Esophagus muscularis mucosa (tissue), 4 donors: ENCODE results near the gene LRRC10B. TPM values are rescaled to one million over a fixed set of nuclear protein-coding genes. Genes with fewer than 3 reads are reported as not detected.

Experiments used
- DNase-seq: peaks from one replicate; pipeline ENCODE4 v3.0.0-alpha.2; 2017; ENCODE audit errors: extremely low spot score
- H3K27ac ChIP-seq, 4 donors: fragments of 200-600 bp; sonication (generic); replicated peaks in 1 of 4; 1 replicate in 3 of 4; 2 replicates in 1 of 4; pipeline ENCODE4 v1.5.1; 2016 to 2019; ENCODE audit warnings: mild to moderate bottlenecking in 1 of 4
- H3K27me3 ChIP-seq, 4 donors: fragments of 200-600 bp; sonication (generic); one replicate each; pipeline versions ENCODE4 v1.5.1 to v1.6.0; 2016 to 2019
- H3K36me3 ChIP-seq, 4 donors: fragments of 200-600 bp; sonication (generic); one replicate each; pipeline ENCODE4 v1.5.1; 2016 to 2019
- H3K4me1 ChIP-seq, 4 donors: fragments of 200-600 bp; sonication (generic); one replicate each; pipeline ENCODE4 v1.5.1; 2016 to 2019
- H3K4me3 ChIP-seq, 4 donors: fragments of 200-600 bp; sonication (generic); 1 replicate in 2 of 4; 2 replicates in 2 of 4; pipeline ENCODE4 v1.5.1; 2016 to 2019; ENCODE audit warnings: mild to moderate bottlenecking in 4 of 4, moderate library complexity in 1 of 4
- H3K9me3 ChIP-seq, 4 donors: fragments of 200-600 bp; sonication (generic); 1 replicate in 3 of 4; 2 replicates in 1 of 4; pipeline ENCODE4 v1.5.1; 2016 to 2019
- EP300 ChIP-seq: sonication (generic); formaldehyde crosslinking; IDR thresholded peaks from one replicate; pipeline ENCODE4 v1.6.1; 2017; ENCODE audit warnings: antibody characterized with exemption
- POLR2A ChIP-seq: fragments of 450-650 bp; IDR thresholded peaks from one replicate; pipeline ENCODE4 v1.6.1; 2017; ENCODE audit warnings: antibody characterized with exemption, moderate library complexity, mild to moderate bottlenecking, low read depth
- POLR2AphosphoS5 ChIP-seq, 2 donors: sonication (generic); formaldehyde crosslinking; IDR thresholded peaks; one replicate each; pipeline ENCODE4 v1.6.1; 2017; ENCODE audit warnings: antibody characterized with exemption in 2 of 2
- WGBS: methylation state at CpG from one replicate; pipeline ENCODE4 v1.1.5; 2018; 5-methylcytosine and 5-hydroxymethylcytosine counted together
- intact Hi-C: fragments of 100-400 bp; cut with DNase I; formaldehyde crosslinking; loops from one replicate; pipeline ENCODE4 v1.15.1; 2023
- total RNA-seq, 4 donors: library from RNA; depleted of rRNA; stranded (reverse); fragments of >200 nt; gene quantifications; one replicate each; pipeline versions ENCODE4 v1.1.0 to v1.2.1, GENCODE V29; 2016
- TF ChIP-seq, protein P1 (sequence below), 3 experiments: fragments of 200-600 bp in 2 of 3; fragments of 450-650 bp in 1 of 3; sonication (generic) in 2 of 3; IDR thresholded peaks; one replicate each; pipeline ENCODE4 v1.5.1; 2017 to 2019; ENCODE audit warnings: antibody characterized with exemption in 3 of 3, mild to moderate bottlenecking in 2 of 3, moderate library complexity in 1 of 3

The LRRC10B gene
- total RNA-seq, 4 donors from 2014 or later: 1.3 to 2.2 (median 2.0) TPM; not detected in 1

DNA sequence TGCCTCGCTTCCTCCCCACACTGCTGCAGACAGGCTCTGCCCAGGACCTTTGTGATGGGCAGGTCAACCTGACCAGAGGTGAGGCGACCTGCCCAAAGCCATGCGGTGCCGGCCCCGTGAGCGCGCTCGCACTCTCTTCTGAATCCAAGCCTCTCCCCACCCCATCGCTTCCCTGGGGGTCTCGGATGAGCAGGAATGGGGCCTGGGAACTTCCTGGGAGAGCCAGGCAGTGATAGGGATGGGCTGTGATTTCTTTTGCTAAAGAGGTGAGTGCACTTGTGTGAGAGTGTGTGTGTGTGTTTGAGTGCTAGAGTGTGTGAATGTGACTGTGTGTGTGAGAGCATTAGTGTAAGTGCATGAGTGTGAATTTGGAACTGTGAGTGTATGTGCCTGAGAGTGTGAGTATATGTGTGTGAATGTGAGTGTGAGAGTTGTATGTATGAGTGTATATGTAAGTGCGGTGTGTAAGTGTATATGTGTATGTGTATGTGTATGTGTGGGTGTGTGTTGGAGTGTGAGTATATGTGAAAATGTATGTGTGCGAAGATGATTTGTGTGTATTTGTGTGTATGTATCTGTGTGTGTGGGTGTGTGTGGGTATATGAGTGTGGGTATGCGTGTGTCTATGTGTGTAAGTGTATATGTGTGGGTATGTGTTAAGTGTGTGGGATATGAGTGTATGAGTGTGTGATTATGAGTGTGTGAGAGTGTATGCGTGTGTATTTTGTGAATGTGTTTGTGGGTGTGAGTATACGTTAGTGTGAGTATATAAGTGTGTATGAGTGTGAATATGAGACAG, 11.7 kb upstream of the LRRC10B start:
- Histone ChIP-seq H3K9me3 (no peaks in the 10 kb centered on the region), H3K27ac (no peak overlapping the region), H3K27me3 (no peaks in the 10 kb centered on the region), H3K4me1 (peaks cover 0 to 2% (median 0%) of the 10 kb centered on the region in 4 donors), H3K36me3 (no peaks in the 10 kb centered on the region), H3K4me3 (no peak overlapping the region)
- WGBS: 93% methylated on average over 15 of the region's 15 CpGs
- intact Hi-C loops: no loop called here
- no peak for DNase-seq
- TF ChIP-seq, protein P1, sequence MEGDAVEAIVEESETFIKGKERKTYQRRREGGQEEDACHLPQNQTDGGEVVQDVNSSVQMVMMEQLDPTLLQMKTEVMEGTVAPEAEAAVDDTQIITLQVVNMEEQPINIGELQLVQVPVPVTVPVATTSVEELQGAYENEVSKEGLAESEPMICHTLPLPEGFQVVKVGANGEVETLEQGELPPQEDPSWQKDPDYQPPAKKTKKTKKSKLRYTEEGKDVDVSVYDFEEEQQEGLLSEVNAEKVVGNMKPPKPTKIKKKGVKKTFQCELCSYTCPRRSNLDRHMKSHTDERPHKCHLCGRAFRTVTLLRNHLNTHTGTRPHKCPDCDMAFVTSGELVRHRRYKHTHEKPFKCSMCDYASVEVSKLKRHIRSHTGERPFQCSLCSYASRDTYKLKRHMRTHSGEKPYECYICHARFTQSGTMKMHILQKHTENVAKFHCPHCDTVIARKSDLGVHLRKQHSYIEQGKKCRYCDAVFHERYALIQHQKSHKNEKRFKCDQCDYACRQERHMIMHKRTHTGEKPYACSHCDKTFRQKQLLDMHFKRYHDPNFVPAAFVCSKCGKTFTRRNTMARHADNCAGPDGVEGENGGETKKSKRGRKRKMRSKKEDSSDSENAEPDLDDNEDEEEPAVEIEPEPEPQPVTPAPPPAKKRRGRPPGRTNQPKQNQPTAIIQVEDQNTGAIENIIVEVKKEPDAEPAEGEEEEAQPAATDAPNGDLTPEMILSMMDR (IDR thresholded peaks at IDR 0.05): no peak
- TF ChIP-seq POLR2A (no peak), EP300 (no peak), POLR2AphosphoS5 (IDR thresholded peaks at IDR 0.05) (no peak)

DNA sequence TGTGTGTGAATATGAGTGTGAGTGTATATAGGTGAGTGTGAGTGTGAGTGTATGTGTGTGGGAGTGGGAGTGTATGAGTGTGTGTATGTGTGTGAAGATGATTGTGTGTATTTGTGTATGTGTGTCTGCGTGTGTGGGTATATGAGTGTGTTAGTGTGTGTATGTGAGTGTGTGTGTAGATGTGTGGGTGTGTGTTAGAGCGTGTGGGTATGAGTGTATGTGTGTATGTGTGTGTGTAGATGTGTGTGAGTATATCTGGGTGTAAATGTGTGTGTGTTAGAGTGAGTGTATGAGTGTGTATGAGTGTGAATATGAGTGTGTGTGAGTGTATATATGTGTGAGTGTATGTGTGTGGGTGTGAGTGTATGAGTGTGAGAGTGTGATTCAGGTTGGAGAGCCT, 11.1 kb upstream of the LRRC10B start:
- Histone ChIP-seq H3K27me3 (no peaks in the 10 kb centered on the region), H3K9me3 (no peaks in the 10 kb centered on the region), H3K27ac (no peak overlapping the region), H3K4me3 (no peak overlapping the region), H3K36me3 (no peaks in the 10 kb centered on the region), H3K4me1 (peaks cover 0 to 2% (median 0%) of the 10 kb centered on the region in 4 donors)
- intact Hi-C loops: no loop called here
- TF ChIP-seq EP300 (no peak), POLR2AphosphoS5 (IDR thresholded peaks at IDR 0.05) (no peak), POLR2A (no peak)
- TF ChIP-seq, protein P1 (IDR thresholded peaks at IDR 0.05): no peak
- 93% methylated on average over 2 of the region's 2 CpGs for WGBS
- DNase-seq: no peak

DNA sequence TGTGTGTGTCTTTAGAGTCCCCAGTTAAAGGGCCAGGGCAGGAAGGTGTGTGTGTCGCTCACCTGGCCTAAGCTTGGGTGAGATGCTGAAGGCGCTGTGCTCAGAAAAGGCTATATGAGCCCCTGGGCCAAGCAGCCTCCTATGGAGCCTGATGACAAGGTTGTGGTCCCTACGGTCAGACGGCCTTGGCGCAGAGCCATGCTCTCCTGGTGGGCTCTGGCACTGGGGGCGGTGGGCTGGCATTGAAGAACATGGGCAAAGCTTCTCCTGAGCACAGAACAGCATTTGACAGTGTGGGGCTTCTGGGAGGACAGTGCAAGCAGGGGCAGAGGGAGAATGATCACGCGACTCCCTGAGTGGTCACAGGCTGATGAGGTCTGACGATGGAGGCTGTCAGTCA, 10.7 kb upstream of the LRRC10B start:
- TF ChIP-seq EP300 (no peak), POLR2A (no peak), POLR2AphosphoS5 (IDR thresholded peaks at IDR 0.05) (no peak)
- TF ChIP-seq, protein P1 (IDR thresholded peaks at IDR 0.05): no peak
- Histone ChIP-seq H3K27me3 (no peaks in the 10 kb centered on the region), H3K27ac (no peak overlapping the region), H3K4me3 (no peak overlapping the region), H3K36me3 (no peaks in the 10 kb centered on the region), H3K9me3 (no peaks in the 10 kb centered on the region), H3K4me1 (peaks cover 0 to 2% (median 0%) of the 10 kb centered on the region in 4 donors)
- WGBS: 73% methylated on average over 7 of the region's 9 CpGs
- no peak for DNase-seq
- intact Hi-C loops: no loop called here

DNA sequence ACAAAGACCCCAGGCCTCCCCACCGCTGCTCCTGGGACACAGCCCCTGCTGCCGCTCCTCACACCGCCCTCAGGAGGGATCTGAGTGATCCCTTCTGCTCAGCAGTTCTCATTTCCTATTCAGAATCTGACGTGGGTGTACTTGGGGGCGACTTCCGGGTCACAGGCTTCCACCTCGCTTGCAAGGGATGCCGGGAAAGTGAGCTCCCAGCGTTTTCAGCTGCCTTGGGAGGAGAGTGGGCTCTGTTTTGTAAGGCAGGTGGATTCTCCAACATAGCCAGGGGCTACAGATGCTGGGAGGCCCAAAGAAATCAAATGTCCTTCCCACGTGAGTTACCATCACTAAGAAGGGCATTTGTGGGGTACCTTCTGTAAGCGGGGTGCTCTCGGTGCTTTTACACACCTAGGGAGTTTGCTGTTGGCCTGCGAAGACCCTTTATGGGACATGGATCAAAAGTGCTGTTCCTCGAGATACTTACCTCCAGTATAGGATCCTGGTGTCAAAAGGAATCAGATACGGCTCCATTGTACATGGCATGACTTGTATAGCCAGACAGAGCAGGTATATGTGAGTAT, 9.7 kb upstream of the LRRC10B start:
- Histone ChIP-seq H3K4me1 (peaks cover 0 to 2% (median 0%) of the 10 kb centered on the region in 4 donors), H3K27ac (no peak overlapping the region), H3K9me3 (no peaks in the 10 kb centered on the region), H3K4me3 (no peak overlapping the region), H3K36me3 (no peaks in the 10 kb centered on the region), H3K27me3 (no peaks in the 10 kb centered on the region)
- 88% methylated on average over 15 of the region's 15 CpGs for WGBS
- no peak for DNase-seq
- TF ChIP-seq POLR2A: no peak
- TF ChIP-seq EP300: no peak
- TF ChIP-seq, protein P1 (IDR thresholded peaks at IDR 0.05): no peak
- TF ChIP-seq POLR2AphosphoS5 (IDR thresholded peaks at IDR 0.05): no peak
- intact Hi-C loops: no loop called here
